Esophagus muscularis mucosa (tissue), 4 donors: ENCODE data around the gene MGME1. TPM values are rescaled to one million over a fixed set of nuclear protein-coding genes. Genes with fewer than 3 reads are reported as not detected.
A peak's percentile ranks its signal among the peaks of the same experiment; 100 is the strongest.

Experiments used
- DNase-seq: peaks from one replicate; pipeline ENCODE4 v3.0.0-alpha.2; 2017; ENCODE audit errors: extremely low spot score
- H3K27ac ChIP-seq, 4 donors: fragments of 200-600 bp; sonication (generic); replicated peaks in 1 of 4; 1 replicate in 3 of 4; 2 replicates in 1 of 4; pipeline ENCODE4 v1.5.1; 2016 to 2019; ENCODE audit warnings: mild to moderate bottlenecking in 1 of 4
- H3K27me3 ChIP-seq, 4 donors: fragments of 200-600 bp; sonication (generic); one replicate each; pipeline versions ENCODE4 v1.5.1 to v1.6.0; 2016 to 2019
- H3K36me3 ChIP-seq, 4 donors: fragments of 200-600 bp; sonication (generic); one replicate each; pipeline ENCODE4 v1.5.1; 2016 to 2019
- H3K4me1 ChIP-seq, 4 donors: fragments of 200-600 bp; sonication (generic); one replicate each; pipeline ENCODE4 v1.5.1; 2016 to 2019
- H3K4me3 ChIP-seq, 4 donors: fragments of 200-600 bp; sonication (generic); 1 replicate in 2 of 4; 2 replicates in 2 of 4; pipeline ENCODE4 v1.5.1; 2016 to 2019; ENCODE audit warnings: mild to moderate bottlenecking in 4 of 4, moderate library complexity in 1 of 4
- H3K9me3 ChIP-seq, 4 donors: fragments of 200-600 bp; sonication (generic); 1 replicate in 3 of 4; 2 replicates in 1 of 4; pipeline ENCODE4 v1.5.1; 2016 to 2019
- CTCF ChIP-seq, 3 experiments: fragments of 200-600 bp in 2 of 3; fragments of 450-650 bp in 1 of 3; sonication (generic) in 2 of 3; IDR thresholded peaks; one replicate each; pipeline ENCODE4 v1.5.1; 2017 to 2019; ENCODE audit warnings: antibody characterized with exemption in 3 of 3, mild to moderate bottlenecking in 2 of 3, moderate library complexity in 1 of 3
- EP300 ChIP-seq: sonication (generic); formaldehyde crosslinking; IDR thresholded peaks from one replicate; pipeline ENCODE4 v1.6.1; 2017; ENCODE audit warnings: antibody characterized with exemption
- POLR2A ChIP-seq: fragments of 450-650 bp; IDR thresholded peaks from one replicate; pipeline ENCODE4 v1.6.1; 2017; ENCODE audit warnings: antibody characterized with exemption, moderate library complexity, mild to moderate bottlenecking, low read depth
- POLR2AphosphoS5 ChIP-seq, 2 donors: sonication (generic); formaldehyde crosslinking; IDR thresholded peaks; one replicate each; pipeline ENCODE4 v1.6.1; 2017; ENCODE audit warnings: antibody characterized with exemption in 2 of 2
- WGBS: methylation state at CpG from one replicate; pipeline ENCODE4 v1.1.5; 2018; 5-methylcytosine and 5-hydroxymethylcytosine counted together
- intact Hi-C: fragments of 100-400 bp; cut with DNase I; formaldehyde crosslinking; loops from one replicate; pipeline ENCODE4 v1.15.1; 2023
- total RNA-seq, 4 donors: library from RNA; depleted of rRNA; stranded (reverse); fragments of >200 nt; gene quantifications; one replicate each; pipeline versions ENCODE4 v1.1.0 to v1.2.1, GENCODE V29; 2016

The MGME1 gene
- total RNA-seq, 4 donors from 2014 or later, result 5.2 to 6.5 (median 6.0) TPM

GRCh38 chr20:17933121-17933520 lies 35.7 kb upstream of the MGME1 start:
- no peaks in the 10 kb centered on the region for H3K27me3 ChIP-seq
- H3K27ac ChIP-seq, result no peak overlapping the region
- H3K9me3 ChIP-seq, result no peaks in the 10 kb centered on the region
- intact Hi-C loops, result no loop called here
- TF ChIP-seq EP300 (no peak), POLR2AphosphoS5 (IDR thresholded peaks at IDR 0.05) (no peak), POLR2A (no peak), CTCF (IDR thresholded peaks at IDR 0.05) (no peak)
- H3K36me3 ChIP-seq, result no peaks in the 10 kb centered on the region
- no peak for DNase-seq
- H3K4me1 ChIP-seq, result peaks cover 15 to 38% (median 34%) of the 10 kb centered on the region in 4 donors
- H3K4me3 ChIP-seq, result no peak overlapping the region
- WGBS, result 100% methylated on average over 1 of the region's 1 CpG

DNA sequence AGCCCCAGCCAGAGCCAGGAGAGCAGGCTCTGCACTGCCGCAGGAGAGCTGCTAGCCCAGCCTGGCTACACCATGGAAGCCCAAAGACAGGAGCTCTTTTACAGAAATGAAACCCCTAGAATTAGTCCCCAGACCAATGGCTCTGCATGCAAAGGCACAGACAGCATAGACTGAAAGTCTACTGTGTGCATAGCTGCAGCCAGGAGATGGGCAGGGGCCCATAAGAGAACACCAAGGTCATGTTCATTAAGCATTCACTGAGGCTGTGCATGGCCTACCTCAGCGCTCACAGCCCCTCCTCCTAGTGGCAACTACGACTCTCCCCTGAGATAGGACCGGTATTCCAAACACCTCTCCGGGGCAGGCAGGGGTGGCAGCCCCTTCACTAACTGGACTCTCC lies 35.1 kb upstream of the MGME1 start:
- TF ChIP-seq CTCF (IDR thresholded peaks at IDR 0.05) (no peak), EP300 (no peak), POLR2AphosphoS5 (IDR thresholded peaks at IDR 0.05) (no peak), POLR2A (no peak)
- intact Hi-C loops, result no loop called here
- Histone ChIP-seq H3K4me3 (no peak overlapping the region), H3K36me3 (no peaks in the 10 kb centered on the region), H3K27me3 (no peaks in the 10 kb centered on the region), H3K9me3 (no peaks in the 10 kb centered on the region), H3K27ac (no peak overlapping the region), H3K4me1 (peaks cover 11 to 44% (median 37%) of the 10 kb centered on the region in 4 donors)
- WGBS, result 90% methylated on average over 5 of the region's 5 CpGs
- no peak for DNase-seq

GRCh38 chr20:17934141-17934862 lies 34.5 kb upstream of the MGME1 start:
- intact Hi-C loops, result no loop called here
- Histone ChIP-seq H3K27ac (no peak overlapping the region), H3K4me1 (peaks cover 15 to 50% (median 43%) of the 10 kb centered on the region in 4 donors), H3K27me3 (no peaks in the 10 kb centered on the region), H3K4me3 (no peak overlapping the region), H3K9me3 (no peaks in the 10 kb centered on the region), H3K36me3 (no peaks in the 10 kb centered on the region)
- no peak for TF ChIP-seq CTCF (IDR thresholded peaks at IDR 0.05)
- no peak for TF ChIP-seq EP300
- WGBS, result 79% methylated on average over 16 of the region's 16 CpGs
- DNase-seq, result no peak

GRCh38 chr20:17935186-17935585 lies 33.6 kb upstream of the MGME1 start:
- 88% methylated on average over 3 of the region's 3 CpGs for WGBS
- H3K4me1 ChIP-seq, result peaks cover 18 to 59% (median 49%) of the 10 kb centered on the region in 4 donors

More at GRCh38 chr20:17935186-17935585, 33.6 kb upstream of the MGME1 start:
- DNase-seq, result no peak
- H3K4me3 ChIP-seq, result no peak overlapping the region
- peak overlapping the region in 1 of 4 donors; percentile 11 for H3K27ac ChIP-seq
- TF ChIP-seq POLR2A, result no peak
- TF ChIP-seq EP300, result no peak
- TF ChIP-seq CTCF (IDR thresholded peaks at IDR 0.05), result no peak
- TF ChIP-seq POLR2AphosphoS5 (IDR thresholded peaks at IDR 0.05), result no peak
- no peaks in the 10 kb centered on the region for H3K27me3 ChIP-seq
- H3K9me3 ChIP-seq, result no peaks in the 10 kb centered on the region
- H3K36me3 ChIP-seq, result peaks cover 0 to 2% (median under 1%) of the 10 kb centered on the region in 4 donors
- intact Hi-C loops, result no loop called here
